Skeletal muscle tissue (tissue), 4 donors: ENCODE results near the gene NTSR1. TPM values are rescaled to one million over a fixed set of nuclear protein-coding genes. Genes with fewer than 3 reads are reported as not detected.

Experiments used
- H3K27ac ChIP-seq: one replicate; pipeline ENCODE4 v1.7.0; 2013; ENCODE audit warnings: mild to moderate bottlenecking, low read depth, low read length, inconsistent platforms
- H3K27me3 ChIP-seq, 3 donors: one replicate each; pipeline ENCODE4 v1.7.0; 2013; ENCODE audit warnings: low read length in 3 of 3; ENCODE audit not compliant: control insufficient read depth in 3 of 3, insufficient read depth in 3 of 3
- H3K36me3 ChIP-seq, 3 donors: one replicate each; pipeline ENCODE4 v1.7.0; 2013; ENCODE audit warnings: low read length in 3 of 3; ENCODE audit not compliant: control insufficient read depth in 3 of 3, insufficient read depth in 3 of 3
- H3K4me1 ChIP-seq, 3 donors: one replicate each; pipeline ENCODE4 v1.7.0; 2013; ENCODE audit warnings: low read length in 3 of 3, mild to moderate bottlenecking in 3 of 3; ENCODE audit not compliant: control insufficient read depth in 3 of 3, insufficient read depth in 3 of 3
- H3K4me3 ChIP-seq, 3 donors: one replicate each; pipeline ENCODE4 v1.7.0; 2013; ENCODE audit warnings: low read length in 3 of 3
- H3K9ac ChIP-seq, 3 donors: one replicate each; pipeline ENCODE4 v1.7.0; 2013; ENCODE audit warnings: low read length in 3 of 3, mild to moderate bottlenecking in 3 of 3, moderate library complexity in 2 of 3, low read depth in 1 of 3
- H3K9me3 ChIP-seq, 3 donors: one replicate each; pipeline ENCODE4 v1.7.0; 2013; ENCODE audit warnings: low read length in 3 of 3; ENCODE audit not compliant: control insufficient read depth in 3 of 3
- total RNA-seq: library from RNA; depleted of rRNA; stranded (reverse); fragments of >200 nt; gene quantifications from one replicate; pipeline ENCODE4 v1.2.3, GENCODE V29; 2014
- donor health status: Osteomylitis.

NTSR1 gene
- total RNA-seq, 1 donor from 2014 or later: under 0.01 TPM

GRCh38 chr20:62698231-62698630, 10.4 kb upstream of the NTSR1 start:
- Histone ChIP-seq H3K36me3 (no peaks in the 10 kb centered on the region), H3K4me1 (peaks cover 0 to 2% (median 2%) of the 10 kb centered on the region in 3 donors), H3K9ac (no peak overlapping the region), H3K27me3 (peaks cover 34 to 53% (median 48%) of the 10 kb centered on the region in 3 donors), H3K4me3 (no peak overlapping the region), H3K9me3 (no peaks in the 10 kb centered on the region), H3K27ac (no peak overlapping the region)

GRCh38 chr20:62699296-62699695, 9.3 kb upstream of the NTSR1 start:
- H3K27ac ChIP-seq: no peak overlapping the region
- H3K4me1 ChIP-seq: peaks cover 0 to 12% (median 9%) of the 10 kb centered on the region in 3 donors
- H3K9ac ChIP-seq: no peak overlapping the region
- no peak overlapping the region for H3K4me3 ChIP-seq
- H3K9me3 ChIP-seq: no peaks in the 10 kb centered on the region
- no peaks in the 10 kb centered on the region for H3K36me3 ChIP-seq
- H3K27me3 ChIP-seq: peaks cover 35 to 53% (median 45%) of the 10 kb centered on the region in 3 donors

GRCh38 chr20:62699741-62700140, 8.9 kb upstream of the NTSR1 start:
- Histone ChIP-seq H3K9ac (no peak overlapping the region), H3K9me3 (no peaks in the 10 kb centered on the region), H3K4me1 (peaks cover 0 to 16% (median 13%) of the 10 kb centered on the region in 3 donors), H3K27me3 (peaks cover 36 to 52% (median 46%) of the 10 kb centered on the region in 3 donors), H3K27ac (no peak overlapping the region), H3K36me3 (no peaks in the 10 kb centered on the region), H3K4me3 (no peak overlapping the region)

- Histone ChIP-seq H3K27me3 (peaks cover 42 to 54% (median 42%) of the 10 kb centered on the region in 3 donors), H3K4me1 (peaks cover 0 to 19% (median 15%) of the 10 kb centered on the region in 3 donors), H3K9ac (no peak overlapping the region)
Measured at GRCh38 chr20:62700261-62700930, 8.2 kb upstream of the NTSR1 start.

GRCh38 chr20:62701161-62702012, 7.2 kb upstream of the NTSR1 start:
- peaks cover 41 to 58% (median 45%) of the 10 kb centered on the region in 3 donors for H3K27me3 ChIP-seq
- no peak overlapping the region for H3K4me3 ChIP-seq
- no peaks in the 10 kb centered on the region for H3K9me3 ChIP-seq
- peaks cover 0 to 19% (median 15%) of the 10 kb centered on the region in 3 donors for H3K4me1 ChIP-seq
- H3K9ac ChIP-seq: no peak overlapping the region
- H3K27ac ChIP-seq: no peak overlapping the region
- no peaks in the 10 kb centered on the region for H3K36me3 ChIP-seq

More at GRCh38 chr20:62700261-62700930, 8.2 kb upstream of the NTSR1 start:
- Histone ChIP-seq H3K36me3 (no peaks in the 10 kb centered on the region), H3K27ac (no peak overlapping the region), H3K4me3 (no peak overlapping the region), H3K9me3 (no peaks in the 10 kb centered on the region)

- Histone ChIP-seq H3K4me1 (peaks cover 0 to 19% (median 15%) of the 10 kb centered on the region in 3 donors), H3K4me3 (no peak overlapping the region), H3K9me3 (no peaks in the 10 kb centered on the region), H3K9ac (no peak overlapping the region), H3K27me3 (peaks cover 43 to 58% (median 46%) of the 10 kb centered on the region in 3 donors), H3K36me3 (no peaks in the 10 kb centered on the region), H3K27ac (no peak overlapping the region)
Measured at GRCh38 chr20:62702013-62702300, 6.7 kb upstream of the NTSR1 start.

- Histone ChIP-seq H3K4me1 (peaks cover 0 to 19% (median 15%) of the 10 kb centered on the region in 3 donors), H3K27me3 (peaks cover 52 to 65% (median 53%) of the 10 kb centered on the region in 3 donors), H3K4me3 (no peak overlapping the region), H3K36me3 (no peaks in the 10 kb centered on the region), H3K9me3 (no peaks in the 10 kb centered on the region), H3K9ac (no peak overlapping the region), H3K27ac (peak overlapping the region; percentile 17)
Measured at GRCh38 chr20:62702895-62703852, 5.5 kb upstream of the NTSR1 start.

- H3K27me3 ChIP-seq: peaks cover 54 to 71% (median 57%) of the 10 kb centered on the region in 3 donors
- no peak overlapping the region for H3K4me3 ChIP-seq
- peaks cover 0 to 19% (median 15%) of the 10 kb centered on the region in 3 donors for H3K4me1 ChIP-seq
- H3K36me3 ChIP-seq: no peaks in the 10 kb centered on the region
- no peaks in the 10 kb centered on the region for H3K9me3 ChIP-seq
- peak overlapping the region; percentile 17 for H3K27ac ChIP-seq
- no peak overlapping the region for H3K9ac ChIP-seq
Measured at GRCh38 chr20:62703853-62704228, 4.8 kb upstream of the NTSR1 start.

- H3K27me3 ChIP-seq: peaks cover 59 to 71% (median 61%) of the 10 kb centered on the region in 3 donors
- no peaks in the 10 kb centered on the region for H3K36me3 ChIP-seq
- H3K4me1 ChIP-seq: peaks cover 0 to 19% (median 15%) of the 10 kb centered on the region in 3 donors
- H3K9ac ChIP-seq: no peak overlapping the region
- H3K4me3 ChIP-seq: no peak overlapping the region
- H3K9me3 ChIP-seq: no peaks in the 10 kb centered on the region
- H3K27ac ChIP-seq: no peak overlapping the region
Measured at GRCh38 chr20:62704341-62704948, 4.2 kb upstream of the NTSR1 start.
